Activated T-helper 9 cell treated with anti-CD3 and anti-CD28 coated beads, Interleukin-2, amount 50 U/mL, for 16 hours (primary cell): ENCODE results near the gene PLPP4.

Experiments
- DNase-seq: peaks from one replicate; pipeline ENCODE4 v3.0.0-alpha.2; 2020; ENCODE audit warnings: low read depth

Gene PLPP4

DNA sequence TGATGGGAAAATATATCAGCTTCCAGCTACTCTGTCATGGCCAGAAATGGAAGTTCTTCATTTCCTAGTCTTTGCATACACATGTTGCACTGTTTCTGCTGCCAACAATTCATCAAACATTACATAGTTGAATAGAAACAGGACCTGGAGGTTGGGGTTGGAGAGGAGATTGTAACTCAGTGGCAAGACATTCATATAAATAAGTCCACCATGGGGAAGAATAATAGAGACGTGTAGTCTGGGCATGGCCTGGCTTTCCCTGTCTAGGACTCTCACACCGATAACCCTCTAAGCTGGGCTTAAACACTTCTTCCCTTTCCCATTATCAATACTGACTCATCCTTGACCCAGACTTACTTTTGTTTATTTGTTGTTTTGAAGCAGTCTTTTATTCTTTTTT, 155.7 kb downstream of the PLPP4 start:
- no peak for DNase-seq

DNA sequence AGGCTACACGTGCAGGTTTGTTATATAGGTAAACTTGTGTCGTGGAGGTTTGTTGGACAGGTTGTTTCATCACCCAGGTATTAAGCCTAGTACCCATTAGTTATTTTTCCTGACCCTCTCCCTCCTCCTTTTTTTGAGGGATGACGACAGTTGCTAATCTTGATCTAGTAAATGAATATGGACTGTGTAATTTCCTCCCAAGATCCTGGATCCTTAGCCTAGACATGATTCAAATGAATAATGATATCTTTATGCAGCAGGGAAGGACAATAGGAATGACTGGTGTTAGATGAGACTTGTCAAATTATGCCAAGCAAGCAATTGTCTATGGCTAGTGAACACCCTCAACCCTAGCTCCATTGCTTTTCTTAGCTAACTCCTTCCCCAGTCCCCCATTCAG, 156.2 kb downstream of the PLPP4 start:
- DNase-seq: no peak

GRCh38 chr10:120614680-120615079, 157.7 kb downstream of the PLPP4 start:
- no peak for DNase-seq

DNA sequence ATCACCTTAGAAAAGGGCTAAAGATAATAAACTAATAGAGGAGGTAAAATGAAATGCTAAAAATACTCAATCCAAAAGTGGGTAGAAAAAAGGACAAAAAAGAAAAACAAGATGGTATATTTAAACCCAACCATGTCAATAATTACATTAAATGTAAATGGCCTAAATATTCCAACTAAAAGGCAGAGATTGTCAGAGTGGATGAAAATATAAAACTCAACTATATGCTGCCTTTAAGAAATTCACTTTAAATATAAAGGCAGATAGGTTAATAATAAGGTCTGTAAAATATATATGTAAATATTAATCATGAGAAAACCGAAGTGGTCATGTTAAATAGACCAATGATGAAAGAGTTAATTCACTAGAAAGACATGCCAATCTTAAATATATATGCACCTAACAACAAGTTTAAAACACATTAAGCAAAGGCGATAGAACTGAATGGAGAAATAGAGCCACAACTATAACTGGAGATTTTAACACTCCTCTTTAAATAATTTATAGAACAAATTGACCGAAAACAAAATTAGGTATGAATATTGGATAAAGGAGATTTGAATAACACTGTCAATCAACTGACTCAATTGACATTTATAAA, 159.4 kb downstream of the PLPP4 start:
- DNase-seq: no peak

DNA sequence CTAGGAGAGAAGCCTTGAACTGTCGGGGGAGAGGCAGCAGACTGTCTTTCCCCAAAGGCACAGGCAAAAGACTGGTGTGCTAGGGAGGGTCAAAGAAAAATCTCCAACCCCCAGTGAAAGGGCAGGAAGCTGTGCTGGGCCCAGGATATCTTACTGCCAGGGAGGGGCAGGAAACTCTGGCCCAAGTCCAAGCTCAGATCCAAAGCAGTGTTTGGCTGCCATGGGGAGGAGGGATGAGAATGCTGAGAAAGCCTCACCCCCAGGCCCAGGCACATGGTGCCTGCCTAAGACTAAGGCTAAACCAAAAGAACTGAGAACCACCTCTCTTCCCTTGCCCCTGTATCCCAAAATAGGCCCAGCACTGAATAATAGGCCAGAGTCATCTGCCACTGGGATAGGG, 171.2 kb downstream of the PLPP4 start:
- DNase-seq: no peak

- DNase-seq: no peak
Measured at GRCh38 chr10:120630266-120630665, 173.2 kb downstream of the PLPP4 start.

GRCh38 chr10:120632047-120632446, 175.0 kb downstream of the PLPP4 start:
- DNase-seq: no peak

DNA sequence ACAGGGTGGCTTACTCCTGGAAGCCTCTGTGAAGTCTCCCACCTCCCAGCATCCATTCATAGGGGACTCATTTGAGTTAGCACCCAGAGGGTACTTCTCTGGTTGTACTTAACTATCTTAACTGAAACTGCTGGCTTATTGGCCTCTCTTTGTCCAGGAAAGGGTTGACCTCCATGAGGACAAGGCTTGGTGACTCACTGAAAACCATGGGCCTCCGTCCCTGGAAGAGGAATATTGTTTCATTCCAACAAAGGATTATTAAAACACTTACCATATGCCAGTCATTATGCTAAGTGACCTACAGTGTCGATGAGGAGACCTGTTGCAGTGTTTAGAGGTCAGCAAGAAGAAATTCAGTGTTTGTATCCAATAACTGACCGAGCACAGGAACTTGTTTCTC, 175.9 kb downstream of the PLPP4 start:
- DNase-seq: no peak

DNA sequence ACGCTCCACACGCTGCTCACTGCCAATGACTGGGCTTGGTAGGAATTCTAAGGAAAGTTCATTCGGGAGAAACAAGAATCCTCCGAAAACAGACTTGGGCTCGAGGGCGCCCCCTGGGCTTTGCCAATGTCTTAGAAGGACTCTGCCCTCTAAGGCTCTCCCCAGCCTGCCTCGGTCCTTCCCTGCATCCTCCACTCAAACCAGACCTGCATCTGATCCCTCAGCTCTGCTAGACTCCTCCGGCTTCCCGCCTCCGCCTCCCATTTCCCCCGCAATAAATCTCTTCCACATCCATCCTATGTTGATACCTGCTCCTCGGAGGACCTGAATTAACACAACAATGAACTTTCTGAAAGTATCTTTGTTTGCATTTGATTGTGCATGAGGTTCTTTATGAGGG, 177.6 kb downstream of the PLPP4 start:
- DNase-seq: no peak
